Loucy (cell line): Measurements from ENCODE around the gene SLC6A18.

ENCODE experiments used
- H2AFZ ChIP-seq: fragments of 200-600 bp; sonication (generic); 2 replicates; pipeline ENCODE4 v1.6.0; 2016; ENCODE audit warnings: antibody characterized with exemption, mild to moderate bottlenecking, low read length, moderate library complexity
- H3F3A ChIP-seq: fragments of 200-600 bp; 2 replicates; pipeline ENCODE4 v1.6.0; 2016; ENCODE audit warnings: antibody characterized with exemption, low read depth, mild to moderate bottlenecking
- H3K27me3 ChIP-seq: fragments of 200-600 bp; sonication (generic); 2 replicates; pipeline ENCODE4 v1.6.1; 2014; ENCODE audit warnings: low read length, mild to moderate bottlenecking; ENCODE audit not compliant: insufficient read depth, poor library complexity, severe bottlenecking
- H3K36me3 ChIP-seq: fragments of 200-600 bp; sonication (generic); 2 replicates; pipeline ENCODE4 v1.6.1; 2016; ENCODE audit warnings: low read length; ENCODE audit not compliant: insufficient read depth
- H3K4me1 ChIP-seq: fragments of 200-600 bp; sonication (generic); 2 replicates; pipeline ENCODE4 v1.5.1; 2014; ENCODE audit warnings: low read length, mild to moderate bottlenecking; ENCODE audit not compliant: insufficient read depth, poor library complexity, severe bottlenecking
- H3K4me2 ChIP-seq: fragments of 200-600 bp; sonication (generic); 2 replicates; pipeline ENCODE4 v1.6.0; 2014; ENCODE audit warnings: antibody characterized with exemption, low read length, low read depth, mild to moderate bottlenecking; ENCODE audit not compliant: poor library complexity, severe bottlenecking
- H3K4me3 ChIP-seq: fragments of 200-600 bp; sonication (generic); 2 replicates; pipeline ENCODE4 v1.5.1; 2014; ENCODE audit warnings: low read length, mild to moderate bottlenecking, mixed read lengths; ENCODE audit not compliant: poor library complexity, severe bottlenecking
- H3K79me2 ChIP-seq: fragments of 200-600 bp; sonication (generic); 2 replicates; pipeline ENCODE4 v1.6.1; 2014; ENCODE audit warnings: low read length; ENCODE audit not compliant: insufficient read depth
- H3K9ac ChIP-seq: fragments of 200-600 bp; sonication (generic); 2 replicates; pipeline ENCODE4 v1.6.0; 2014; ENCODE audit warnings: mild to moderate bottlenecking, low read depth, low read length, moderate library complexity; ENCODE audit not compliant: poor library complexity, severe bottlenecking
- H3K9me2 ChIP-seq: fragments of 200-600 bp; sonication (generic); replicated peaks from 2 replicates; pipeline ENCODE4 v1.6.1; 2016; ENCODE audit warnings: low read depth, low read length, mixed read lengths
- H3K9me3 ChIP-seq: fragments of 200-600 bp; sonication (generic); 2 replicates; pipeline ENCODE4 v1.6.1; 2014; ENCODE audit warnings: mild to moderate bottlenecking, antibody characterized with exemption, low read length, low read depth; ENCODE audit not compliant: insufficient read depth
- H4K20me1 ChIP-seq: fragments of 200-600 bp; sonication (generic); 2 replicates; pipeline ENCODE4 v1.6.0; 2014; ENCODE audit warnings: antibody characterized with exemption, low read length, mild to moderate bottlenecking; ENCODE audit not compliant: insufficient read depth, poor library complexity, severe bottlenecking
- EZH2phosphoT487 ChIP-seq: fragments of 200-600 bp; IDR thresholded peaks from 2 replicates; pipeline ENCODE4 v1.6.1; 2018; ENCODE audit warnings: antibody characterized with exemption, mild to moderate bottlenecking, moderate library complexity, borderline replicate concordance
- TF ChIP-seq, protein P1 (sequence below): fragments of 200-600 bp; sonication (generic); conservative IDR thresholded peaks from 2 replicates; pipeline ENCODE4 v1.5.1; 2014; ENCODE audit warnings: mild to moderate bottlenecking, antibody characterized with exemption, low read length

The SLC6A18 gene

DNA sequence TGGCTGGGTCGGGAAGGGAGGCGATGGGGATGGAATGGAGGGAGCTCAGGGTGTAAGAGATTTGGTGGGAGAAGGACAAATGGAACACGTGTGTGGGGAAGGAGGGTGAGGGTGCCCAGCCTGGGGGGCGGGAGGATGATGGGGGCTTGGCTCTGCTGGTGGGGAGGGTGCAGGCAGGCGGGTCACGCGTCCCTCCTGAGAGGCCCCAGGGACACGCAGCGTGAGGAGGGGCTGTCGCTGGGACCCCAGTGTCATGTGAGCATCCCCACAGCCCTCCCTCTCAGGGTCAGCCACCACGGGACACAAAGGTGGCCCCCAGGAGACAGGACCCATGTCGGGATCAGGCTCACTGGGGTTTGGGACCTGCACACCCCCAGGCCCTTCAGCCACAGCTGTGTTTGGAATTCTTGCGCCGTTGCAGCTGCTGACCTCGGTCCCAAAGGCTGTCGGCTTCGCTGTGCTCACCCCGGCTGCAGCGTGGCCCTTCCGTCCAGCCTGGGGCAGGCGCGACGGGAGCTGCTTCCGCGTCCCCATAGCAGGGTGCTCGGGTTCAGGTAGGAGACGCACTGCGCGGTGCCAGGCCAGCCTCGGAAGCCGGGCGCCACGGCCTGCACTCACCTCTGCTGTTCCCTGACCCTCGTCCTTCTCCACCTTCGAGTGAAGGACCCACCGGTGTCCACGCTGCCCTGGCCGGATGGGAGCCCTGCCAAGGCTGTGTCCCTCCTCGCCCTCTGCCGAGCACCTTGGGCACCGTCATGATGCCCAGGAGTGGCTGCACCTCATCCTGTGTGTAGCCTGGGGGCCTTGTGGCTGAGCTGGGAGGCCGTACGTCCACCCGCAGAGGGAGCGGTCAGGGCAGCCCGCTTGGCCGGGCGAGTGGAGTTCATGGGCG, 18.4 kb upstream of the SLC6A18 start:
- no peak overlapping the region for H3K4me3 ChIP-seq
- H3K4me2 ChIP-seq, result no peak overlapping the region
- TF ChIP-seq EZH2phosphoT487, result no peak
- TF ChIP-seq, protein P1, sequence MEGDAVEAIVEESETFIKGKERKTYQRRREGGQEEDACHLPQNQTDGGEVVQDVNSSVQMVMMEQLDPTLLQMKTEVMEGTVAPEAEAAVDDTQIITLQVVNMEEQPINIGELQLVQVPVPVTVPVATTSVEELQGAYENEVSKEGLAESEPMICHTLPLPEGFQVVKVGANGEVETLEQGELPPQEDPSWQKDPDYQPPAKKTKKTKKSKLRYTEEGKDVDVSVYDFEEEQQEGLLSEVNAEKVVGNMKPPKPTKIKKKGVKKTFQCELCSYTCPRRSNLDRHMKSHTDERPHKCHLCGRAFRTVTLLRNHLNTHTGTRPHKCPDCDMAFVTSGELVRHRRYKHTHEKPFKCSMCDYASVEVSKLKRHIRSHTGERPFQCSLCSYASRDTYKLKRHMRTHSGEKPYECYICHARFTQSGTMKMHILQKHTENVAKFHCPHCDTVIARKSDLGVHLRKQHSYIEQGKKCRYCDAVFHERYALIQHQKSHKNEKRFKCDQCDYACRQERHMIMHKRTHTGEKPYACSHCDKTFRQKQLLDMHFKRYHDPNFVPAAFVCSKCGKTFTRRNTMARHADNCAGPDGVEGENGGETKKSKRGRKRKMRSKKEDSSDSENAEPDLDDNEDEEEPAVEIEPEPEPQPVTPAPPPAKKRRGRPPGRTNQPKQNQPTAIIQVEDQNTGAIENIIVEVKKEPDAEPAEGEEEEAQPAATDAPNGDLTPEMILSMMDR, result no peak
- no peaks in the 10 kb centered on the region for H3K9me2 ChIP-seq
- H3F3A ChIP-seq, result no peaks in the 10 kb centered on the region
- H4K20me1 ChIP-seq, result no peaks in the 10 kb centered on the region
- H3K9ac ChIP-seq, result no peak overlapping the region
- H3K36me3 ChIP-seq, result no peaks in the 10 kb centered on the region
- no peaks in the 10 kb centered on the region for H3K9me3 ChIP-seq
- no peaks in the 10 kb centered on the region for H3K79me2 ChIP-seq
- H3K4me1 ChIP-seq, result peaks cover 27% of the 10 kb centered on the region
- no peak overlapping the region for H2AFZ ChIP-seq
- no peaks in the 10 kb centered on the region for H3K27me3 ChIP-seq

DNA sequence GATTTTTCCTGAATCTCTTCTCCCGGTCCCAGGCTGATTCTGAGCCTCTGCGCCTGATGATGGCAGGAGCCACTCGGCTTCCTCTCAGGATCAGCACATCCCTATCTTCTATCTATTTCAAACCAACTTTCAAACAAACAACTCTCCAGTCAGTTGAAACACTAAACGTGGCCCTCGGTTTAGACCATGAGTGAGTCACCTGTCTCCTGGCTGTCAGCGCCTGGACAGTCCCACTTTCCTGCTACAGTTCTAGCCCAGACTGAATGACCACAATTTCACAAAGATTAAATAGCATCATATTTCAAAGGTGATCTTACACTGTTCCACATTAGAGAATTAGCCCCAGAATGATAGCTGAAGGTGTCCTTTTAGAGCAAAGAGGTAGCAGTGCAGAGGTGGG, 17.6 kb upstream of the SLC6A18 start:
- no peak overlapping the region for H3K4me2 ChIP-seq
- no peak overlapping the region for H2AFZ ChIP-seq
- H3K79me2 ChIP-seq, result no peaks in the 10 kb centered on the region
- no peaks in the 10 kb centered on the region for H3K9me2 ChIP-seq
- H3K9me3 ChIP-seq, result no peaks in the 10 kb centered on the region
- H3K9ac ChIP-seq, result no peak overlapping the region
- no peaks in the 10 kb centered on the region for H3K36me3 ChIP-seq
- H3K4me3 ChIP-seq, result no peak overlapping the region
- no peaks in the 10 kb centered on the region for H4K20me1 ChIP-seq
- peaks cover 26% of the 10 kb centered on the region for H3K4me1 ChIP-seq
- no peaks in the 10 kb centered on the region for H3K27me3 ChIP-seq
- no peak for TF ChIP-seq EZH2phosphoT487
- TF ChIP-seq, protein P1, result no peak
- H3F3A ChIP-seq, result no peaks in the 10 kb centered on the region

DNA sequence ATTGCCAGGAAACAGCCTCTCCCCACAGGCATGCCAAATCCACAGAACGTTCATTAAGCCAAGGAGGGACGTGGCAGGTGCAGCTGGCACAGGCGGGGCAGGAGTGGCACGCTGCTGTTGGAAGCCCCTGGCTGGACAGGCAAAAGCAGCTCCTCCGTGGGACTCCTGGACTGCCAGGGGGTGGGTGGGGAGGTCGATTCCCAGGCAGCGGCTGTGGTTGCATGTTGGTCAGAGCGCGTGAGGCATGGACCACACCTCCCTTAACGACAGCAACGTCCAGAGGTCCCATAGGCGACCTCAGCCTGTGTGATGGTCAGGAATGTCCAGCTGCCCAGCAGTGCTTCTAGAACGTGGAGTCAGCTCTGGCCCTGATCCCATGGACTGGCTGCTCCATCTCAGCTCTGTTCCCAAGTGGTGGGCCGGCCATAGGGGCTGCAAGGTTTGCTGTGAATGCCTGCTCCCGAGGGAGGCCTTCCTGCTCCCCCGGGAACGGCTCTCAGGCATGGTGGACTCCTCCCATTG, 16.9 kb upstream of the SLC6A18 start:
- Histone ChIP-seq H3K27me3 (no peaks in the 10 kb centered on the region), H3K4me3 (no peak overlapping the region), H3K9me2 (no peaks in the 10 kb centered on the region), H3K9ac (no peak overlapping the region), H3K9me3 (no peaks in the 10 kb centered on the region), H3F3A (no peaks in the 10 kb centered on the region), H4K20me1 (no peaks in the 10 kb centered on the region), H3K36me3 (no peaks in the 10 kb centered on the region), H3K4me1 (peaks cover 22% of the 10 kb centered on the region), H3K79me2 (no peaks in the 10 kb centered on the region), H3K4me2 (no peak overlapping the region), H2AFZ (no peak overlapping the region)
- TF ChIP-seq EZH2phosphoT487, result no peak
- TF ChIP-seq, protein P1, result no peak
